ENCODE measurements around the gene LTB4R2.

The LTB4R2 gene, protein sequence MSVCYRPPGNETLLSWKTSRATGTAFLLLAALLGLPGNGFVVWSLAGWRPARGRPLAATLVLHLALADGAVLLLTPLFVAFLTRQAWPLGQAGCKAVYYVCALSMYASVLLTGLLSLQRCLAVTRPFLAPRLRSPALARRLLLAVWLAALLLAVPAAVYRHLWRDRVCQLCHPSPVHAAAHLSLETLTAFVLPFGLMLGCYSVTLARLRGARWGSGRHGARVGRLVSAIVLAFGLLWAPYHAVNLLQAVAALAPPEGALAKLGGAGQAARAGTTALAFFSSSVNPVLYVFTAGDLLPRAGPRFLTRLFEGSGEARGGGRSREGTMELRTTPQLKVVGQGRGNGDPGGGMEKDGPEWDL

GRCh38 chr14:24309538-24310264, at the start of gene LTB4R2:
LTB4R2 (plus strand) TSS chr14:24310140; CDS start chr14:24310665, 525 bp downstream.
- DNase-seq = no peak

DNA sequence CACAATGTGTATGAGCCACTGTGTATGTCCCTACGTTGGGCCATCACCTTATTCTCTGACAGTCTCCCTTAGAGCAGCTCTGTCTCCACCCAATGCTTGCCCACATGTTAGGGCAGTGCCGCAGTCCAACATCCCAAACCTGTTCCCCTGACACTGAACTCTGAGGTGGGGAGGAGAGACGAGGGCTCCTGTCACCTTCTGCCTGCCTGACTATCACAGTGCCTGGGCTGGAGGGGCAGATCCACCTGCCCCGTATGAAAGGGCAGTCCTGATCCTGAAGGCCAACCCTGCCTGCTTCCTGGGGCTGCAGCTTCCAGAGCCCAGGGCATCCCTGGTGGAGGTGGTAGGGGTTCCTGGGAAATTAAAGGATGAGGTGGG, 49.2 kb upstream of the LTB4R2 start:
- no peak for DNase-seq

DNA sequence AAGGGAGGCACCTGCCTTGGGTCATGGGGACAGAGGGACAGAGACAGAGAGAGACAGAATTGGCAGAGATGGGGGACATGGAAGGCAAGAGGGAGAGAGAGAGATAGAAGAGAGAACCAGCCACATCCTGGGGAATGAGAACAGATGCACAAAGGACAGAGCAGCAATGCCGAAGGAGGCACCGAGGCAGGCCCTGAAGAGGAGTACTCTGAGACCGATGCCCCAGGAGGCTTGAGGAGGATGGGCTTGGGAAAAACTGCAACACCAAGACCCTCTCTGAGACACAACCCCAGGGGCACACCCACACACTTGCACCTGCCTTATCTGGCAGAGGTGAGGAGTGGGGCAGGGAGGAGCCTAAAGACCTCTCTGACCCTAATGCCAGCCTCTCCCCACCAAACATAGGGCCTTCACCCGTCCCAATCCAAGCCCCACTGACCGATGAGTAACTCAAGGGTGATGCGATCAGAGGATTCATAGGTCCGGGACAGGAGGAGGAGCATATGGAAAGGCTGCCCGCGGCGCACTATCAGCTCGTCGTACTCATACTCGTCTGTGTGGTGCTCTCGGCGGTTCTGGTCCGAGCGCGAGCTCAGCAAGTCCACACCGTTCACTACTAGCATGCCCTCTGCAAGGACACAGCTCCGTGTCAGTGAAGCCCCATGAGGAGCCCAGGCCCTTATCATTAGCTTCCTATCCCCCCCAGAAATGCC, 48.5 kb upstream of the LTB4R2 start:
- no peak for DNase-seq

- DNase-seq = no peak
Measured at GRCh38 chr14:24261969-24262327, 48.0 kb upstream of the LTB4R2 start.

- DNase-seq = no peak
Measured at GRCh38 chr14:24262821-24263733, 46.9 kb upstream of the LTB4R2 start, which contains the start of gene TGM1. TGM1 (minus strand) TSS chr14:24263177; CDS start chr14:24262352, 825 bp downstream.

GRCh38 chr14:24263848-24264247, 46.1 kb upstream of the LTB4R2 start:
- DNase-seq = no peak

DNA sequence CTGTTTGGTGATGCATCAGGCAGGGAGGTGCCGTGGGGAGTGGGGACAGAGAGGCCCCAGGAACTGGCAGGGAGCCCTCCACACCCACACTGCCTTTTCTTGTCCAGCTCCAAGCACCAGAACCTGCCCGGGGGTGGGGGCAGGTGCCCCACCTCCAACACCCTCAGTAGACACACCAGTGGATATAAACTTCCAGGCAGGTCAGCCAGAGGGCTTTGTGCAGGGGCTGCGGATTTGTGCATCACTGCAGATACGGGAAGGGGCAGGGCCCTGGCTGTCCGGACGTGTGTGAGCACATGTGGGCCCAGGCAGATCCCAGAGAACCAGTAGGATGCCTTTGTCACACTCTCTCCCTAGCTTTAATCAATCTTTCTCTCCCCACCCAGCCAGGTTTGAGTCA, 45.6 kb upstream of the LTB4R2 start:
- no peak for DNase-seq

- no peak for DNase-seq
Measured at GRCh38 chr14:24266344-24267244, 43.3 kb upstream of the LTB4R2 start.

DNA sequence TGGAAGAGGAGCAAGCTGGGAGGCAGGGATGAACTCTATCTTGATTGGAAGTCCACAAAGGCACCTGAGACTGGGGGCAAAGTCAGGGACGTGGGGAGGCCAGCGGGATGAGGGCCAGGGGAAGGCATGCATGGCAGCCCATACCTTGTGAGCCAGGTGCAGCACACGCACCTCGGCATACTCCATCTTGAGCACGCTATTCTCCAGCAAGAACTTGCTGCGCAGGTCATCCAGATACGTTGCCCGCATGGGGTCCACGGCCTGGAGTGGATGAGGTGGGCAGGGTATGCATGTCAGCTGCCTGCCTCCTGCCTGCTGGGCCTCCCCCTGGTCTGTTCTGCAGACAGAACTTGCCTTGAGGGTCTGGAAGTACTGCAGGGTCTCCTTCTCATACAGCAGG, 42.4 kb upstream of the LTB4R2 start:
- no peak for DNase-seq

DNA sequence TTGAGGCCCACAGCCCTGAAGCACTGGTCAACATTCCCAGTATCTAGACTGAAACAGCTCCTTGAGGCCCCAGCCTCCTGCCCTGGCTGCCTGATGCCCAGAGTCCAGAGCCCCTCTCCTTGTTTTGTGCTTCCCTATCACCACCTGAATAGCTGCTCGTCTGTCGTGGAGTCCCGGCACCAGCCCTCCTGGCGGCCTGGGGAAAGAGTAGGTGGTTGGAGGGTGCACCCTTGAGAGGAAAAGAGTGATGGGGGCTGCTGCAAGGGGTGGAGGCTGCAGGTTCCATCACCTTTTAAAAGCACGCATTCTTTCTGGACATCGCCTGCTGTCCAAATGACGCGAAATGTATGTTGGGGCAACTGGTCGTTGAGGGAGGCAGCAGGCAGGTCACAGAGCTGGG, 41.7 kb upstream of the LTB4R2 start:
- DNase-seq = no peak

DNA sequence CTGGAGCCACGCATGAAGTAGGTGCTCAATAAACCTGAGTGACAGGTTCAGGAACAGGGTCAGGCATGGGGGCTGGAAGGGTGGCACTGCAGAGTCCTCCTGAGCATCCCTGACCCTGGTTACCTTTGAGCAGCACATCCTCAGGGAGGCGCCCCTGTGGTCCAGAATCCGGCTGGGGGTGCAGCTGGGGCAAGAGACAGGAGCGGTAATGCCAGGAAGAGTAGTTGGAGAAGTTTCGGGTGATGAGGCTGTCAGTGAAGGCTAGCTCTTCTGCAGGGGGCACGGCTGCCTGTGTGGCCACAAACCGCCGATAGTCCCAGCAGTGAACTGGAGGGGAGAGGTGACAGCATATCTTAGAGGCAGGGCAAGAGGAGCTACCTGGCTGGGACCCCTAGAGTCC, 40.6 kb upstream of the LTB4R2 start:
- DNase-seq = no peak

- no peak for DNase-seq
Measured at GRCh38 chr14:24269910-24270536, 39.9 kb upstream of the LTB4R2 start.

GRCh38 chr14:24270537-24271133, 39.3 kb upstream of the LTB4R2 start:
- no peak for DNase-seq

DNA sequence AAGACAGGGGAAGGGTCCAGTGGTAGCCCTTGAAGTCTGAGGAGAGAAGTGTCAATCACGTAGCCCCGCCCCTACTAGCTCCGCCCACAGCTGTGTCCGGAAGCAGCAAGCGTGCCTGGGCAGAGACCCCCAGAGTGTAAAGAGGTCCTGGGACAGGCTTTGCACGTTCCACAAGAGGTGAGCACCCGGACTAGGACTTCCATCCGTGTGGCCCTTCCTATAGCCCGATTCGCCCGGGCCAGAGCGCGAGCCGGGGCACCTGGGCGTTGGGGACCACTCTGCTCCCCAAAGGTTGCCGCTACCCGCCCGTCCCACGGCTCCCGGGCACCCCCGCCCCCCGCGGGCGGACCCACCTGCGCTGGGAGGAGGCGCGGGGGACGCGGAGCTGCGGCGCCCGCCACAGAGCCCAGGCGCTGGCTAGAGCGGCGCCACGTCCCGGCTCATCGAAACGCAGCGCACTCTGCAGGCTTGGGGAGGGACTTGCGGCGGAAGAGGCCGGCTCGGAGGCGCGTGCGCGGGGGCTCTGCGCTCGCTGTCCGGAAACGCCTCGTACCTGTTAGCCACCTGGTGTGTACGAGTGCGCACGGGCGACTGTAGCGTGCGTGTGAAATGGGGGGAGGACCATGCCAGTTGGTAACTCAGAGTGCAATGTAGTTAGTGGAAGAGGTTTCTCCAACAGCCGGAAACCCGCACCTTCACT, 38.7 kb upstream of the LTB4R2 start, which contains the start of gene RABGGTA:
Gene RABGGTA, minus strand, starts transcription at position 464 of the 700 bp plus-strand sequence. CDS start 482 bp downstream, outside the sequence.
- DNase-seq = peak; percentile 90

DNA sequence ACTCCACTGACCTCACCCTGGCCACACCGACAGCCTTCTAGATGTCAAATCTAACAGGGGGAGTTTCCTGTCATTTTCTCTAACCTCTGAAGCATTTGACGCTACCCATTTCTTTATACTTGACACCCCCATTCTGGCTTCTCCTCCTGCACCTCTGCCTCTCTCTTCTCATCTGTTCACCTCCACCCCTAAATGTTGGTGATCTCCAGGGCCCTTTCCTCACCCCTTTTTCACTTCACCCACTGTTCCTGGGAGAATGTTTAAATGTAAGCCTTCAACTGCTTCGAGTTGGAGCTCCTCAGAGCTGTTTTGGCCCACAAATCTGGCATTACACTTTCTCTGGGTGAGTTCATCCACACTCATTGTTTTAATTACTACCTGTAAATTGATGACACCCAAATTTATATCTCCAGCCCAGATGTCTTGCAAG, 38.1 kb upstream of the LTB4R2 start:
- no peak for DNase-seq

GRCh38 chr14:24272467-24272866, 37.5 kb upstream of the LTB4R2 start:
- DNase-seq = no peak

GRCh38 chr14:24273422-24273998, 36.4 kb upstream of the LTB4R2 start:
- DNase-seq = no peak

DNA sequence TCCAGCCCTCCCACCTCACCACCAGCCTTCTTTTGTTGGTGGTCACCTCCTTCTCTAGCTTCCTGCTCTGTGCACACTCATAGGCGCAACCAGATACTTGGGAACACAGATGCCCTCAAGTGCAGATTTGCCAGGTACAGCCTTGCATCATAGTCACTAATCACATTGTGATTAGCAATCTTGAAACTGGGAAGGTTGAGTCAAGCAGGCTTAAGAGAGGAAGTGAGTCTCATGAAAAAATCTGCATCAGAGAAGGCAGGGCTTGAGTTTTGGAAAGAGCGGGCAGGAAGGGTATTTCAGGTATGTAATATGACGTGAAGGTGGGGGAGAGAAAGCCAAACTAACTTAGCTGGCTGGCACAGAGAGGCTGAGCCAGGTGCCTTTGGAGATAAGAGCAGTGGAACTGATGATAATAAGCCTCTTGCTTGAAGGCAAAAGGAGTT, 35.8 kb upstream of the LTB4R2 start:
- no peak for DNase-seq

DNA sequence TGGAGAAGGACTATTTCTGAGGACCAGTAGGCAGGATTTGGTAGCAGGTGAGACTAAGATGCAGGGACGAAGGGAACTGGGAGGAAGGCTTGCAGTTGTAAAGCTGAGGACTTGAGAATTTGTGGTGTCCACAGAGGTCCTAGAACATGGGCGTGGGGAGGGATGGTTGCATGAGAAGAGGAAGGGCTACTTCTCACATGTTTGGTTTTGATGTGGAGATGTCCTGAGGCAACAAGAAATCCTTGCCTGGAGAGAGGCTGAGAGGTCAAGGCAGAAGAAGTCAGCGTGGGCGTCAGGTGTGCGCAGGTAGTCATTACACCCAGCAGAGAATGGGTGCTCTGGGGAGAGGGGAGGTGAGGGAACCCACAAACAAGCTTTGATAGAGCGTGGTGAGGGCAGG, 32.9 kb upstream of the LTB4R2 start:
- DNase-seq = no peak

All from NCI-H1436 (cell line).